NCI-H2107 (cell line): ENCODE measurements around the gene PPP1R14C.
A peak's percentile ranks its signal among the peaks of the same experiment; 100 is the strongest.
"Not testable (repeated sequence)": the region's sequence is repeated elsewhere in the genome, so short reads cannot be mapped to it uniquely, and the experiment has no call there.

Experiments used
- DNase-seq: peaks from one replicate; lab custom pipeline; 2025; lab: John Stamatoyannopoulos, UW

The PPP1R14C gene

DNA sequence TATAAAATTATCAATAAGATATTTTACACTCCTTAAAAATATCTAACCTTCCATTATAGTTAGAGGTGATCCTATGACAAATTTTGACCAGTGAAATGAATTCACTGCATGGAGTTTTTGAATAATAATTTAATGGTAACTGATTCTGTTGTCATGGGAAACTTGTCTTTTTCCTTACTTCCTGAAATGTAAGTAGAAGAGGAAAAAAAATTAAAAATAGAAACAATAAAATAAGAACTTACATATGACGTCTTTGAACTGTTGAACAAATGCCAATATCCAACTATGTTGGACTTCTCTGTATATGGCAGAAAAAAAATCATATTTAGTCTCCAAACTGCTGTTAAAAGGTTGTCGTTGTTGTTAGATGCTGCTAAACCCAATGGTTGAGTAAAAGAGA is 26.3 kb downstream of the PPP1R14C start:
- no peak for DNase-seq

DNA sequence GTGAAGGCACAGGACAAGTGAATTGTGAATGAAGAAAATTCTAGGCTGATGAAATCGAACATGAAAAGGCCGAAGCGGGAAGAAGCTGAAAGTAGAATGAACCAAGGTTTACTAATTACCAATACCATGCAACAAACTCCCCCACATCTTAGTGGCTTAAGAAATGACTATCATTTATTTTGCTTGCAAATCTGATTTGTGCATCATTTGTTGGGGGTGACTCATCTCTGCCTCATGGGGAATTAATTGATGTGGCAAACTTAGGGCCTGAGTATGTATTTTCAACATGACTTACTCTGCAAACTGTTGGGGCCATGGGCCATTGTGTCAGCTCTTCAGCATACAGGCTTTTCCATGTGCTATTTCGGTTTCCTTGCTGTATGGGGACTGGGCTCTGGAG is 26.8 kb downstream of the PPP1R14C start:
- DNase-seq = no peak

DNA sequence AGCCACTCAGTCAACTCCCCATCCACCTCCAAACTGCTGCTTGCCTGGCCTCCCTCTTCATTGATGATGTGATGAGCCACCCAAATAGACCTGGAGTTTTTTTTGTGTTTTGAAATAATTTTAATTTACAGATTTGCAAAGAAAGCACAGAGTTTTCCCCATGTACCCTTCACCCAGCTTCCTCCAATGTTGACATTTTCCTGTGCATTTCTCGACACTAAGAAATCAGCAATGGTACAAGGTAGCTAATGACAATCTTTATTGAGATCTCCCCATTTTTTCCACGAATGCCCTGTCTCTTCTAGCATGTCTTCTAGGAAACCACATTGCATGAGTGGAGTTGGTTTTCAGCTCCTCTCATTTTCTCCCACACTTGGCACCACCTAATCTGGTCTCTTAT is 30.1 kb downstream of the PPP1R14C start:
- DNase-seq = no peak

DNA sequence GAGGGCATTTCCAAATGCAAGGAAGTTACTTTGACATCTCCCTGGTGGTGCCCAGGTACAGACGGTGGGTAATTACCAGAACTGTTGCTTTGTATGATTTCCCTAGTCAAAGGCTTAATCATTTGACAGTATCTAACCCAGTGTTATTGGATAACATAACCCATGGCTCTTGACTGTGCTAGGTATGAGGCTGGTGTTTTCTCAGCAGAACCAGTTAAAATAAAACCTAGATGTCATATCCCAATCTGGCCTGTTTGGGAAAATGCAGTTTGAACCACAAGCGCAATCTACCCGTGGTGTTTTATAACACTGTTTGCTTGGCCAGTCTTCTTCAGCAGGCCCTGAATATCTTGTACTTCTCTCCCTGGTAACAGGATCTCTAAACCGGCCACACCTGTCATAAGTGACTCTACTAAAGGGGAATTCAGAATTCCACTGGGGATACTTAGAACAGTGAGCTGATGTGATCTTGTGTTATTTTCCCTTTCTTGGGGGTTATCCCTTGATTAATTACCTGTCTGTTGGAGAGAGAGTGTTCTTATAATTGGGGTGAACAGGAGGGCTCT is 32.8 kb downstream of the PPP1R14C start:
- DNase-seq = peak; percentile 3

DNA sequence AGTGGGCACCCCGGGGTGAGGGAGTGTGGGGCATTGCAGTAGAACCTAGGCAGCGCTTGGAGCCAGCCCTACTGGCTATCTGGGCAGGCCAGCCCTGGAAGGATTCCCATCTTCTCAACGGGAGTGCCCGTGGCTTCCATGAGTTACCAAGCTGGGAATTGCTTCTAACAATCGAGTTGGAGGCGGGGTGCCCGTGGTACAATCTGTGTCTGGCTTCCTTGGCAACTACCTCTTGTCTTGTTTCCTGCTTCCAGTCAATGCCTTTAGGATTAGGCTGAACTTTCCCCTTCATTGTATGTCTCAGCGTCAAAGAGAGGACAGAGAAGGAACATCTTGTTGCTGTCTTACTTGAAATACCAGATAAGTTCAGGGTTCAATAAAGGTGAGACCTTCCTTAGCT is 33.3 kb downstream of the PPP1R14C start:
- DNase-seq = no peak

DNA sequence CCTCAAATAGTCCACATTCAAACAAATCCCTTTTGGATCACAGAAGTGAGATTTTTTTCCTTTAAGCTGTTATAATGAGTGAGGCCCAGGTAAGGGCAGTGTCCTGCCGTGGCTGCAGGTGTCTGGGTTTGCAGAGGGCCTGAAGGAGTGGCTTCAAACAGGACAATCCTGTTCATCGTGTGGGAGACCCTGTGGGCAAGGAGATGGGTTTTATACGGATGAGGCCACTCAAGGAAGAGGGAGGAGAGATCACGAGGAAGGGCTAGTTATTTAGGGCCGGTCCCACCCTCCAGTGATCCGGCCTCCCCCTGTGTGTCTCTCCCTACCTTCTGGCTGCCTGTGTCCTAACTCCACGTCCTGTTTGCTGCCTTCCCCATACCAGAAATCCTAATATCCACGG is 33.8 kb downstream of the PPP1R14C start:
- DNase-seq = no peak

DNA sequence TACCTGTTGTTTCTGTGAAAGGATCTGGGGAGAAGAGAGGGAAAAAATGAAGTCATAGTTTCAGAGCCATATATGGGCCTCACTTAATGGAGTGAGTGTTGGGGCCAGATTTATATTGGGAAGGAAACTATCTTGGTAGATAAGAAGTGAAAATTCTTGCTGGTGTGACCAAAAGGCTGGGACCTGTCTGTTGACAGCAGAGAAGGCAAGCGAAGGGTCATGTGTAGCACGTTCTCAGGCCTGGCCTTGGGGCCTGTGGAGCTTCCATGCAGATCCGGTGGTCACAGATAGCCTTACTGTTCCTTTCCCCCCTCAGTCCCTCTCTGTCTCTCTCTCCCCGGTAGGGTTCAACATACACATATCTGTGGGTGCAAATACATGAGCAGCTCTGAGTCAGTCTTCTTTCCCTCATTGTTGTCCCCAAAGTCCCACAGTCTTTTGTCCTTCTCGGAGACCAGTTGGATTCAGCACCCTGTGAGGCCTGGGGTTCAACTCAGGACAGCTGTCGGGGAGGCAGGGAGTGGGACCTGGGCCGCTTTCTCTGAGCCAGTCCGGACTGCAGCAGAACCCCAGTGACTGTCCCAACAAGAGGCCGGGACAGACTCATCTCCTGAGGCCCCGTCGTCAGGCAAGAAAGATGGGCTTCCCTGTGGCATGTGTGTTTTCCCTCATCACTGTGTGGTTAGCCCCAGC is 34.6 kb downstream of the PPP1R14C start:
- no peak for DNase-seq

DNA sequence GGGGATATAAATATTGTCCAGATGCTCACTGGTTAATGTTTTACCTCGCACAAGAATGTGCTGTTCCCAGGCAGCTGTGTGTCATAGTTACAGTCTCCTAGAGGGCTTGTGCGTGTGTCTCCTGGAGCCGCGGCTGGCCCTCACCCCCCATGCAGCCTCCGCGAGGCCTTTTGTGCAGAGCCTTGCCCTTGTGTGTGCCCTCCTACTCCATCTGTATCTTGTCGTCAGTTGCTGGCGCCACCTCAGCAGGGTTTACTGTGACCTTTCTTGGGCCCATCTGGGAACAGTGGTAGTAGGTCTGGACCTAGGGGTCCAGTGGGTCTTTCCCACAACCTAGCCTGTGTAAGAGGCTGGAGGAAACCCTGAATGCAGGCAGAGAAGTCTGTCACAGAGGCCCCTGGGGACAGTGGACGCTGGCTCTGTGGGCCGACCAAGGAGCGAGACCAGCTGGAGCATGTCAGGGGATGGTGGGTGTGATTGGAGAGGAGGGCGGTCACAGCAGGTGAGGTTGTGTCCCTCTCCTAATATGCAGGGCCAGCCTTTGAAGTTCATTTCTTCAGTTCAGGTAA is 35.2 kb downstream of the PPP1R14C start:
- DNase-seq = no peak

DNA sequence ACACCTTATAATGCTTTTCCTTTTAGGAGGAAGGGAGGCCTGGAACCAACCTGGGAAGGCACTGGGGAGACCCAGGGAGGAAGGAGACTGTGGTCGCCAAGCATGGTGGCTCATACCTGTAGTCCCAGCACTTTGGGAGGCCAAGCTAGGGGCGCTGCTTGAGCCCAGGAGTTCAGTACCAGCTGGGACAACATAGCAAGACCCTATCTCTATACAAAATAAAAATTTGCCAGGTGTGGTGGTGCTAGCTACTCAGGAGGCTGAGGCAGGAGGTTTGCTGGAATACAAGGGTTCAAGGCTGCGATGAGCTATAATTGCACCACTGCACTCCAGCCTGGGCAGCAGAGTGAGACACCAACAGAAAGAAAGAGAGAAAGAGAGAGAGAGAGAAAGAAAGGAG is 36.2 kb downstream of the PPP1R14C start:
- DNase-seq = no peak

DNA sequence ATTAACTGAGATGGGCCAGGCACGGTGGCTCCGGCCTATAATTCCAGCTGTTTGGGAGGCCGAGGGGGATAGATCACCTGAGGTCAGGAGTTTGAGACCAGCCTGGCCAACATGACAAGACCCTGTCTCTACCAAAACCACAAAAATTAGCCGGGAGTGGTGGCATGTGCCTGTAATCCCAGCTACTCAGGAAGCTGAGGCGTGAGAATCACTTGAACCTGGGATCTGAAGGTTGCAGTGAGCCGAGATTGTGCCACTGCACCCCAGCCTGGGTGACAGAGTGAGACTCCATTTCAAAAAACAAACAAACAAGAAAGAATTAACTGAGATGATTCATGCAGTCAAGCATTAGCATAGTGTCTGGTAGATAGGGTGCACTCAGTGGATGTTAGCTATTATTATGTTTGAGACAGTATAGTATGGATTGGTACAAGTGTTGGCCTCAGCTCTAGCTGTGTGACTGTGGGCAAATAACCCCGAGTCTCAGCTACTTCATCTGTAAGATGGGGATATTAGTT is 37.1 kb downstream of the PPP1R14C start:
- DNase-seq = not testable (repeated sequence)

DNA sequence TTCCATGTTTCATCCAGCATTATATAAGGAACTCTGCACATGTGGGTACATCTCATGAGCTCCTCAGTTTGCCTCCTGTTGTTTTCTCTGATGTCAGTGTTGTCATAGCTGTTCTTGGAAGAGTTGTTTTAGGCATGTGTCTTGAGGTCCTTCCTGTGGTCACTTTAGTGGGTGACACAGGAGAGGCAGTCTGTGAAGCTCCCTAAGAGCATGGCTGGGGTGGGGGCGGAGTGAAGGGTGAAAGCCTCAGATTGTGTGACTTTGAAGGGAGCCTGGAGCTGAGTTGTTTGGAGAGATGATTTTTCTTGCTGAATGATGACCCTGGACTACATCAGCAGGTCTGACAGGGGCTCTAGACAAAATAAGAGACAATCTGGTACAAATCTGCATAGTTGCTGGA is 37.7 kb downstream of the PPP1R14C start:
- DNase-seq = no peak

DNA sequence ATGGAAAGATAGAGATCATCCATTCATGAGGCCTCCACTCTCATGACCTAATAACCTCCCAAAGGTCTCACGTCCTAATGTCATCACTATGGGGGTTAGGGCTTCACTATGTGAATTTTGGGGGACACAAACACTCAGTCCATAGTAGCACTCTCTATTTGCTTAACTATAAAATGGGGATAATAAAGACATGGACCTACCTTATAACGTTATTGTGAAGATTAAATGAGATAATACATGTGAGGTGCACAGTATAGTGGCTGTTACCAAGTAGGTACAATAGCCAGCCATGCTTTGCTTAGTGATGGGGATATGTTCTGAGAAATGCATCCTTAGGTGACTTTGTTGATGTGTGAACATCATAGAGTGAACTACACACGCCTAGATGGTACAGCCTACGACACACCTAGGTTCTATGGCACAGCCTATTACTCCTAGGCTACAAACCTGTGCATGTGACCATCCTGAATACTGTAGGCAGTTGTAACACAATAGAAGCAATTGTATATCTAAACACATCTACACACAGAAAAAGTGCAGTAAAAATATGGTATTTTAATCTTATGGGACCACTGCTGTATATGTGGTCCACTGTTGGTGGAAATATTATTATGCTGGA is 39.7 kb downstream of the PPP1R14C start:
- DNase-seq = no peak

DNA sequence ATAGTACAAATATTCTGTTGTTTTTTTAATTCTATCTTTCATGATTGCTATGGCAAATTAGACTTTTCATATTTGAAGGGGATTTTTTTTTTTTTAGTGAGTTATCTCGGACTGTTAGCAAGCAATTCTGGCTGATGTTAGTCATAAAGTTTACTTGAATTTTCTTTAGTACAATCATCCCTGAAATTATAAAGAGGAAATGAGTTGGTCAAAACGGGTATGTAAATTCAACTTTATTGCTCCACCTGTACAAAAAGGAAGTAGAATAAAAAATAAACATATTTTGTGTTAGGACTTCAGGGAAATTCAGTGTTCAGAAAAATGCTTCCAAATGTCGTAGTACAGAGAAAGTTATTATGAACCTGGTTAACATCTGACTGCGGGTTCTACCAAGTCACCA is 40.3 kb downstream of the PPP1R14C start:
- DNase-seq = no peak

DNA sequence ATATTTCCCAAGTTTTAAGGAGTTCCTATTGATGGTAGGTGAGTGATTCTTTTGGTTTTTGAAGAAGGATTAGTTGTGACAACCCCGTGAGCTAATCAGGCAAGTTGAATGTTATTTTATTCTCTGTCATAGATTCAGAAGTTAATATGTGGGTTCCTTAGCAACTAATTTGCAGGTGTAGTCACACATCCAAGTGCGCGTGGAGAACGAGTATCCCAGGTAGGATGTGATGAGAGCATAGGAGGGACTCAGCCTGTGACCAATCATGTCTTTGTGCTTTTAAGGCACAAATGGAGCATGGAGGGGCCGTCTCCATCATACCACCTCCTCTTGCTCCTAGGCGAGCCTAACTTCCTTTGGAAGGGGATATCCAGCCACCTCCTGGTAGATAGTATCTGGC is 41.1 kb downstream of the PPP1R14C start:
- no peak for DNase-seq

DNA sequence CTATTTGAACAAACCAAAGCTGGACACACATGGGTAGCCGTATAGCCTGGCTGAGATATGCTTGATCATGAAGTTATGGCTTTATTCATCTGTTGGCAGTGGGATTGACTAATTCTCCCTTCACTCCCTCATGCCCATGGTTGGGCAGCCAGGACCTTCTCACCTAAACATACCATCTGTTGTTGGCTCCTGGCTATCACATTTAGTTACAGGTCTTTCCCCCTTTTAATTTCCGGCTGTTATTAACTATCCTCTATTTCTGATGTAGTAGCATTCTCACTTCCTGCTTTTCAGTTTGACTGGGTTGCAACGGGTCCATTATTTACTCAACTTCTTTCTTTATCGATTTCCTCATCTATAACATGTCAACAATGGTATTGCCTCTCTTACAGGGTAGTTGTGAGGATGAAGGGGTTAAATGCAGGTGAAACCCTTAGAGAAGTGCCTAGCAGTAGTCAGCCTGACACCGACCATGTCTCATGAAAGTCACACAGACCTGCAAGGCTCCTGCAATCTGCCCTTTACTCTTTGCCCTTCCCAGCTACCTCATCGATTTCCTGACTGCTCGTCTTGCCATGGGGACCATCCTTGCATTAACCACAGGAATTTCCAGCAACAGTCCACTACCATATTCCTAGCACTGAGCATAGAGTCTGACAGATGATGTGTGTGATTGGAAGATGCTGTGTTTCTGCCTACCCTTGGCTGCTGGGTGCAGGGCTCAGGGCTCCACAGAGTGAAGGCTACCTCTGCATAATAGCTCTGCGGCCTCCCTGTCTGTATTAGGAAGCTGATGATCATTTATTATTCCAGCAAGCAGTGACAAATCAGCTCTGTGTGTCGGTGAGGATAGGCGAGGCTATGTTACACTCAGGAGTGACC is 42.2 kb downstream of the PPP1R14C start:
- no peak for DNase-seq

DNA sequence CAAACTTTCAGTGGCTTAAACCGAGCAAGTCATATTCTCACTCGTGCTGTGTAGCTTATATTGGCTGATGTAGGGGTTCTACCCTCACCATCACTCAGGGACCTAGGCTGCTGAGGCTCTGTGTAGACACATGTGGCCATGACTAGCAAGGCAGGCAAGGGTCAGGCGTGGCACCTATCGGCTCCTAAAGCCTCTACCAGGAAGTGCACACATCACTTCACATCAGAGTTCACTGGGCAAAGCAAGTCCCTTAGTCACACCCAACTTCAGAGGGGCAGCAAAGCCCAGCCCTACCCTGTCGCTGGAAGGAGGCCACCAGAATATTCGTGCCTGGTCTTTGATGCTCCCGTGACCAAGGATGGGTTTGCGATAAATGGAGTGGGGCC is 42.9 kb downstream of the PPP1R14C start:
- no peak for DNase-seq

DNA sequence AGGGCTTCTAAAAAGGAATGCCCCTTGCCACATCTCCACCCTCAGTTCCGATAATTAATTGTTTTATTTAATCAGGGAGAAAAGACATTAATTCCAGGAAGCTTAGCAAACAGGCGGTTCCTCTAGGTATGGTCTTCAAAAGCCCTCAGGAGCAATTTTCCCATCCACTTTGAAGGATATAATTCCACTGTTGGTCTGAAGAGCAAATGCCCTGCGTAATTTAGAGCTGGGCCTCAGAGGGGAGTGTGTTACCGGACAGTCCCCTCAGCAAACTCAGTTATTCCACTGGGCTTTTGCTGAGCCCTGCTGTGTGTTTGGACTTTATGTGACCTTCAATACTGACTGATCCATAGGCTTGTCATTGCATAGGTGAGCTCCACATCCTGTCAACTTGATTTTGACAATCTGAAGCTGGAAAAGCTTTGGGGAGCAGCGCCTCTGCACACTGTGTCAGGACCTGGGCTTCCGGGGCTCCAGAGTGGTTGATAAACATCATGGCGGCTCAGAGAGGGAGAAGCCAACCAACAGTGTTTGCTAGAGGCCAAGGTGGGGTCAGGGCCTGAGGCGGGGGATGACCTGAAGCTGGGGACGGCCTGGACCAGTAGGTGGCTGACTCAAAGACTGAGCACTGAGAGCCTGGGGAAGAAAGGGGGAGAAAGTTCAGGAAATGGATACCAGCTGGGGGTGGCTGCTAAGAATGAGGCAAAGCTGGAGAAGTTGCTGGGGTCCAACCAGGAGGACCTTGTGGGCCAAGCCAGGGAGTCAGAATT is 43.5 kb downstream of the PPP1R14C start:
- DNase-seq = no peak

DNA sequence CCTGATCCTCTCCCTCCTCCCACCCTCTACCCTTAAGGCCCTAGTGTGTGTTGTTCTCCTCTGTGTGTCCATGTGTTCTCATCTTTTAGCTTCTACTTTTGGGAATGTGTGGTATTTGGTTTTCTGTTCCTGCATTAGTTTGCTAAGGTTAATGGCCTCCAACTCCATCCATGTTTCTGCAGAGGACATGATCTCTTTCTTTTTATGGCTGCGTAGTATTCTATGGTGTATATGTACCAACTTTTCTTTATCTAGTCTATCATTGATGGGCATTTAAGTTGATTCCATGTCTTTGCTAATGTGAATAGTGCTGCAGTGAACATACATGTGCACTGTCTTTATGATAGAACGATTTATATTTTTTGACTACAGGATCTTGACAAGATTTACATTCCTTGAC is 44.6 kb downstream of the PPP1R14C start:
- DNase-seq = not testable (repeated sequence)

DNA sequence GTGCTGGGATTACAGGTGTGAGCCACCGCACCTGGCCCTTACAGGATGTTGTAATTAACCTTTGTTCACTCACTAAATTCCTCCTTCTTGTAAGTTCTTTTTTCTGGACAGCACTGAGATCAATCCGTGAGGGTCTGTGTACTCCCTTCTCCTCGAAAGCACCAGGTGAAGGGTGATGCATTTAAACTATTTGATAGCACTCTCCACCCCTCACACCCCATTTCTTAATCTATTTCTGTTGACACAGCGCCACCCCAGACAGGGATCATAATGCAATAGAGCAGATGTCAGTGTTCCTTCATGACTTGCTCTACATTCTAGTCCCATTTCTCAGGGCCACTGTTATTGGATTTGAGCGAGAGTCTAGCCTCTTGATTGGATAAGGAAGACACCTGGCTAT is 46.3 kb downstream of the PPP1R14C start:
- no peak for DNase-seq

DNA sequence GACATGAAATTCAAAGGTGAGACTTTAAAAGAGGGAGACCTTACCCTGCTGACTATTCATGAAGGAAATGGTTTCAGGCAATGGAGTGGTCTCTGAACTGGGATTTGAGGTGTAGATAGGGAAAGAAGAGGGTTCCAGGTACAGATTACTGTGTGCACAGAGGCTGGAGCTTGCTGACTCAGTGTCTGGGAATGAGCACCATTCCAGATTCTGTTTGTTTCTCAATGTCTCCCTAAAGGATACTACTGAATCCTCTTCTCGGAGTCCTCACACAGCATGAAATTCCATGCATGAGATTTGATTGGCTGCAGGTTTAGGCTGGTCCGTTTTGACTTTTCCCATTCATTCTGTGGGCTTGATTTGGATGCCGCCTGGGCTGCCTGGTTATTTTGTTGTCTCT is 49.0 kb downstream of the PPP1R14C start:
- DNase-seq = no peak

DNA sequence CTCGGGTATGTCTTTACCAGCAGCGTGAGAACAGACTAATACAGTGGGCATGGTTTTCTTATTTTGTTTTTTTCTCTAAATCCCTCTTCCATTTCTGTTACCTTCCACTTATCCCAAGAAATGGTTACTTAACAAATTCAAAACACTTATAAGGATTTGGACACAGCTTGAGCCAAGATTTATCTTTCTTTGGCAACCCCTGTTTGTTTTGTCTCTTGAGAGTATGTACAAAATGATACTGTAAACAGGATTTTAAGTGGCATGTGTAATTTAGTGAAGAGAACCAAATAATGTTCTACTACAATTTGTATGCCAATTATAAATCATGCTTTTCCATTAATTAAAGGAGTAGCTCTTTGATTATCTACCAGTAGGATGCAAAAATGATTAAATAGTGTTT is 51.4 kb downstream of the PPP1R14C start:
- no peak for DNase-seq
